Fibroblast of mammary gland (primary cell): ENCODE results near the gene PPP2R5D.
"Not testable (repeated sequence)": the region's sequence is repeated elsewhere in the genome, so short reads cannot be mapped to it uniquely, and the experiment has no call there.

ENCODE experiments used
- DNase-seq: peaks from one replicate; pipeline ENCODE4 v3.0.0-alpha.2; 2010; ENCODE audit warnings: low read depth
- H3K4me3 ChIP-seq: 2 replicates; pipeline ENCODE4 v1.5.1; 2011; ENCODE audit warnings: low read depth, mild to moderate bottlenecking, low read length, moderate library complexity; ENCODE audit not compliant: control insufficient read depth
- TF ChIP-seq, protein P1 (sequence below): conservative IDR thresholded peaks from 2 replicates; pipeline ENCODE4 v1.5.1; 2011; ENCODE audit warnings: low read depth, low read length, inconsistent platforms; ENCODE audit not compliant: control insufficient read depth, insufficient read depth

PPP2R5D gene

GRCh38 chr6:42989923-42990322, 5.6 kb downstream of the PPP2R5D start:
- TF ChIP-seq, protein P1, sequence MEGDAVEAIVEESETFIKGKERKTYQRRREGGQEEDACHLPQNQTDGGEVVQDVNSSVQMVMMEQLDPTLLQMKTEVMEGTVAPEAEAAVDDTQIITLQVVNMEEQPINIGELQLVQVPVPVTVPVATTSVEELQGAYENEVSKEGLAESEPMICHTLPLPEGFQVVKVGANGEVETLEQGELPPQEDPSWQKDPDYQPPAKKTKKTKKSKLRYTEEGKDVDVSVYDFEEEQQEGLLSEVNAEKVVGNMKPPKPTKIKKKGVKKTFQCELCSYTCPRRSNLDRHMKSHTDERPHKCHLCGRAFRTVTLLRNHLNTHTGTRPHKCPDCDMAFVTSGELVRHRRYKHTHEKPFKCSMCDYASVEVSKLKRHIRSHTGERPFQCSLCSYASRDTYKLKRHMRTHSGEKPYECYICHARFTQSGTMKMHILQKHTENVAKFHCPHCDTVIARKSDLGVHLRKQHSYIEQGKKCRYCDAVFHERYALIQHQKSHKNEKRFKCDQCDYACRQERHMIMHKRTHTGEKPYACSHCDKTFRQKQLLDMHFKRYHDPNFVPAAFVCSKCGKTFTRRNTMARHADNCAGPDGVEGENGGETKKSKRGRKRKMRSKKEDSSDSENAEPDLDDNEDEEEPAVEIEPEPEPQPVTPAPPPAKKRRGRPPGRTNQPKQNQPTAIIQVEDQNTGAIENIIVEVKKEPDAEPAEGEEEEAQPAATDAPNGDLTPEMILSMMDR: no peak
- H3K4me3 ChIP-seq: no peak overlapping the region
- DNase-seq: no peak

- no peak overlapping the region for H3K4me3 ChIP-seq
- no peak for DNase-seq
These were observed 9.1 kb downstream of the PPP2R5D start for GRCh38 chr6:42993445-42993844.

DNA sequence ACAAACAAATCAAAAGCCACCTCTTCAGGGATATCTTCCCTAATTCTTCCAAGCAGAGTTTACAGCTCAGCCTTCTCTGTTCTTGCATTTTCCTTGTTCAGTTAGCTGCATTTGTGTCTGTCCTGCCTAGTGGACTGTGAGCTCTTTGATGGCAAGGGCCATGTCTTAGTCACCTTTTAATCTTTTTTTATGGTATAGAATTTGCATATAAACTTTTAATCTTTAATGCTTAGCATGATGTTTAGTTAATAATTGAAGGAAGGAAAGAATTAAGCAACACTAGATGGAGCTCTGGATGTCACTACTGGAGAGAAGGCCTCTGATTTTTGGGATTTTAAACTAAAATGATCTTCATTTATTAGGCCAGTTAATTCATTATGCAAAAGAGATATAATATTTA, 12.1 kb downstream of the PPP2R5D start:
- TF ChIP-seq, protein P1: peak; percentile 6
- H3K4me3 ChIP-seq: no peak overlapping the region
- DNase-seq: no peak

More at GRCh38 chr6:42993445-42993844, 9.1 kb downstream of the PPP2R5D start:
- TF ChIP-seq, protein P1: no peak

GRCh38 chr6:42998205-42998604, 13.8 kb downstream of the PPP2R5D start:
- DNase-seq, H3K4me3 ChIP-seq: not testable (repeated sequence)

GRCh38 chr6:43001843-43002242, 17.5 kb downstream of the PPP2R5D start:
- H3K4me3 ChIP-seq: no peak overlapping the region
- no peak for DNase-seq
- TF ChIP-seq, protein P1: no peak

GRCh38 chr6:43005844-43006243, 21.5 kb downstream of the PPP2R5D start:
- TF ChIP-seq, protein P1: no peak
- DNase-seq: no peak
- H3K4me3 ChIP-seq: no peak overlapping the region

DNA sequence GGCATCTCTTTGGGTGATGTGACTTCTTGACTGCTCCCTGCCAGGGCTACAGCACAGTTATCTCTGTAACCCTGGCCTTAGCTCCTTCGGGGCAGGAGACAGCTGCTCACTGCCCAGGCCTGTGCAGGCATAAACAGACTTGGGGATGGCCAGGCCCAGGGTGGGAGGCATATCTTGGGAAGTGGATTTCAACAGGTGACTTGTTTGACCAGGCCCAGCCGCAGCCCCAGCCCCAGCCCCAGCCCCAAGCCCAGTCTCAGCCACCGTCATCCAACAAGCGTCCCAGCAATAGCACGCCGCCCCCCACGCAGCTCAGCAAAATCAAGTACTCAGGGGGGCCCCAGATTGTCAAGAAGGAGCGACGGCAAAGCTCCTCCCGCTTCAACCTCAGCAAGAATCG, 21.9 kb downstream of the PPP2R5D start:
- H3K4me3 ChIP-seq: no peak overlapping the region
- TF ChIP-seq, protein P1: no peak
- no peak for DNase-seq
